CD14-positive monocyte (primary cell): ENCODE results near the gene SUPT7L. TPM values are rescaled to one million over a fixed set of nuclear protein-coding genes. Genes with fewer than 3 reads are reported as not detected.

Source experiments
- DNase-seq, 3 donors: peaks; one replicate each; pipeline ENCODE4 v3.0.0-alpha.2; 2011 to 2022
- H2AFZ ChIP-seq: 2 replicates; pipeline ENCODE4 v1.6.0; 2012; ENCODE audit warnings: mild to moderate bottlenecking, low read depth, low read length, inconsistent platforms; ENCODE audit not compliant: insufficient read depth, poor library complexity, severe bottlenecking
- H3K27ac ChIP-seq, 2 donors: 1 replicate in 1 of 2; 2 replicates in 1 of 2; pipeline ENCODE4 v1.5.1; 2012 to 2013; ENCODE audit warnings: low read length in 2 of 2, control low read depth in 1 of 2, inconsistent platforms in 1 of 2, low read depth in 1 of 2, mild to moderate bottlenecking in 1 of 2
- H3K27me3 ChIP-seq, 2 donors: one replicate each; pipeline versions ENCODE4 v1.6.0 to v1.6.1; 2011 to 2013; ENCODE audit warnings: low read length in 2 of 2; ENCODE audit not compliant: control insufficient read depth in 2 of 2, insufficient read depth in 2 of 2
- H3K36me3 ChIP-seq, 2 donors: replicated peaks in 1 of 2; 1 replicate in 1 of 2; 2 replicates in 1 of 2; pipeline versions ENCODE4 v1.5.1 to v1.6.1; 2012 to 2013; ENCODE audit warnings: low read length in 2 of 2, control low read depth in 1 of 2, inconsistent platforms in 1 of 2, mild to moderate bottlenecking in 1 of 2; ENCODE audit not compliant: insufficient read depth in 2 of 2, control insufficient read depth in 1 of 2
- H3K4me1 ChIP-seq, 2 donors: 1 replicate in 1 of 2; 2 replicates in 1 of 2; pipeline versions ENCODE4 v1.5.1 to v1.6.1; 2012 to 2013; ENCODE audit warnings: low read length in 2 of 2, control low read depth in 1 of 2, inconsistent platforms in 1 of 2, mild to moderate bottlenecking in 1 of 2, moderate library complexity in 1 of 2; ENCODE audit not compliant: insufficient read depth in 2 of 2, control insufficient read depth in 1 of 2
- H3K4me2 ChIP-seq: replicated peaks from 2 replicates; pipeline ENCODE3; 2012; ENCODE audit warnings: low read length, moderate library complexity, mild to moderate bottlenecking; ENCODE audit not compliant: poor library complexity, severe bottlenecking; ENCODE audit errors: extremely low read depth
- H3K4me3 ChIP-seq, 3 experiments: fragments of 200-600 bp in 1 of 3; sonication (generic) in 1 of 3; replicated peaks in 1 of 3; 1 replicate in 2 of 3; 2 replicates in 1 of 3; pipeline ENCODE4 v1.5.1; 2011 to 2013; ENCODE audit warnings: low read length in 3 of 3, mild to moderate bottlenecking in 3 of 3, control low read depth in 2 of 3, low read depth in 2 of 3, inconsistent platforms in 1 of 3, moderate library complexity in 1 of 3
- H3K79me2 ChIP-seq: 2 replicates; pipeline ENCODE4 v1.6.0; 2012; ENCODE audit warnings: mild to moderate bottlenecking, control low read depth, inconsistent platforms, low read length, moderate library complexity; ENCODE audit not compliant: insufficient read depth
- H3K9ac ChIP-seq: 2 replicates; pipeline ENCODE4 v1.6.0; 2017; ENCODE audit warnings: low read length, mild to moderate bottlenecking; ENCODE audit not compliant: insufficient read depth, poor library complexity, severe bottlenecking
- H3K9me3 ChIP-seq, 2 donors: replicated peaks in 1 of 2; 1 replicate in 1 of 2; 2 replicates in 1 of 2; pipeline versions ENCODE4 v1.5.1 to v1.6.1; 2012 to 2013; ENCODE audit warnings: low read length in 2 of 2, control low read depth in 1 of 2; ENCODE audit not compliant: control insufficient read depth in 1 of 2, insufficient read depth in 1 of 2
- H4K20me1 ChIP-seq: 2 replicates; pipeline ENCODE4 v1.6.0; 2012; ENCODE audit warnings: mild to moderate bottlenecking, low read length, control low read depth, moderate library complexity; ENCODE audit not compliant: insufficient read depth
- H3K27ac Mint-ChIP-seq, 7 donors: one replicate each; pipeline ENCODE4 v1.8.0; 2020; ENCODE audit warnings: mild to moderate bottlenecking in 7 of 7, mixed read lengths in 7 of 7, moderate library complexity in 6 of 7, inconsistent platforms in 2 of 7
- H3K27me3 Mint-ChIP-seq, 3 donors: one replicate each; pipeline ENCODE4 v1.8.0; 2021 to 2022; ENCODE audit warnings: low read depth in 3 of 3, mild to moderate bottlenecking in 3 of 3, mixed read lengths in 3 of 3, moderate library complexity in 3 of 3, inconsistent platforms in 1 of 3
- H3K36me3 Mint-ChIP-seq, 2 donors: one replicate each; pipeline ENCODE4 v1.8.0; 2020; ENCODE audit warnings: mixed read lengths in 2 of 2, inconsistent platforms in 1 of 2, mild to moderate bottlenecking in 1 of 2
- H3K4me1 Mint-ChIP-seq: one replicate; pipeline ENCODE4 v1.8.0; 2020; ENCODE audit warnings: mild to moderate bottlenecking, mixed read lengths
- H3K4me3 Mint-ChIP-seq, 2 donors: one replicate each; pipeline ENCODE4 v1.8.0; 2020; ENCODE audit warnings: mild to moderate bottlenecking in 2 of 2, mixed read lengths in 2 of 2, moderate library complexity in 1 of 2
- H3K9me3 Mint-ChIP-seq, 7 donors: one replicate each; pipeline ENCODE4 v1.8.0; 2020 to 2022; ENCODE audit warnings: mixed read lengths in 7 of 7, mild to moderate bottlenecking in 6 of 7, moderate library complexity in 6 of 7, inconsistent platforms in 2 of 7
- WGBS: methylation state at CpG from one replicate; pipeline ENCODE4 v1.1.5; 2013; ENCODE audit warnings: missing lambda C conversion rate; ENCODE audit not compliant: insufficient coverage; 5-methylcytosine and 5-hydroxymethylcytosine counted together
- intact Hi-C, 2 donors: fragments of 100-400 bp; cut with micrococcal nuclease; formaldehyde crosslinking; loops; one replicate each; pipeline versions ENCODE4 v1.15.0 to v1.15.1; 2023
- polyA plus RNA-seq, 3 donors: library from polyadenylated mRNA; depleted of rRNA in 1 of 3; unstranded in 2 of 3; stranded (reverse) in 1 of 3; fragments of 300-500 nt in 2 of 3; fragments of >200 nt in 1 of 3; fragmentation: Illumina TruSeq in 2 of 3; gene quantifications; 1 replicate in 2 of 3; 2 replicates in 1 of 3; pipeline ENCODE4 v1.2.3, GENCODE V29; 2012 to 2021
- TF ChIP-seq, protein P1 (sequence below): fragments of 200-600 bp; IDR thresholded peaks from one replicate; pipeline ENCODE4 v1.8.0; 2022; ENCODE audit warnings: antibody characterized with exemption, mild to moderate bottlenecking

Gene SUPT7L
- polyA plus RNA-seq, 3 donors = 10.7 to 59.0 (median 12.2) TPM

DNA sequence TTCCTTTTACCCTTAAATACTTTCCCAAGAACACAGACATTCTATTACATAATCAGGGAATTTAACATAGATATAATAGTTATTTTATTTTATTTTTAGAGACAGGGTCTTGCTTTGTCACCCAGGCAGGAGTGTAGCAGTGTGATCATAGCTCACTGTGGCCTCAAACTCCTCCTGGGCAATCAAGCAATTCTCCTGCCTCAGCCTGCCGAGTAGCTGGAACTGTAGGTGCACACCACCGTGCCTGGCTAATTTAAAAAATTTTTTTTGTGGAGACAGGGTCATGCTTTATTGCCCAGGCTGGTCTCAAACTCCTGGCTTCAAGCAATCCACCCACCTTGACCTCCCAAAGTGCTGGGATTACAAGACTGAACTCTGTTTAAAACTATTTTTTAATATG is 45.9 kb upstream of the SUPT7L start:
- Histone ChIP-seq H3K79me2 (no peaks in the 10 kb centered on the region), H3K9ac (no peak overlapping the region), H3K27me3 (peaks cover under 1% of the 10 kb centered on the region in 2 donors), H2AFZ (no peak overlapping the region), H3K27ac (no peak overlapping the region), H3K36me3 (no peaks in the 10 kb centered on the region), H3K4me2 (no peak overlapping the region), H3K4me3 (no peak overlapping the region), H3K4me1 (peaks cover 13 to 15% of the 10 kb centered on the region in 2 donors), H4K20me1 (no peaks in the 10 kb centered on the region), H3K9me3 (no peaks in the 10 kb centered on the region)
- Mint-ChIP-seq H3K4me3 (no peak overlapping the region), H3K27me3 (peaks cover 5 to 13% (median 6%) of the 10 kb centered on the region in 3 donors), H3K36me3 (peaks cover 0 to under 1% of the 10 kb centered on the region in 2 donors), H3K9me3 (peaks cover 0 to 3% (median 0%) of the 10 kb centered on the region in 7 donors), H3K27ac (no peak overlapping the region), H3K4me1 (peaks cover 18% of the 10 kb centered on the region)
- intact Hi-C loops = loop anchor here in 1 of 2 donors (5.0 kb wide), 1 partner anchor 683 kb away; the partner anchor contains the start of gene FOSL2
- TF ChIP-seq, protein P1, sequence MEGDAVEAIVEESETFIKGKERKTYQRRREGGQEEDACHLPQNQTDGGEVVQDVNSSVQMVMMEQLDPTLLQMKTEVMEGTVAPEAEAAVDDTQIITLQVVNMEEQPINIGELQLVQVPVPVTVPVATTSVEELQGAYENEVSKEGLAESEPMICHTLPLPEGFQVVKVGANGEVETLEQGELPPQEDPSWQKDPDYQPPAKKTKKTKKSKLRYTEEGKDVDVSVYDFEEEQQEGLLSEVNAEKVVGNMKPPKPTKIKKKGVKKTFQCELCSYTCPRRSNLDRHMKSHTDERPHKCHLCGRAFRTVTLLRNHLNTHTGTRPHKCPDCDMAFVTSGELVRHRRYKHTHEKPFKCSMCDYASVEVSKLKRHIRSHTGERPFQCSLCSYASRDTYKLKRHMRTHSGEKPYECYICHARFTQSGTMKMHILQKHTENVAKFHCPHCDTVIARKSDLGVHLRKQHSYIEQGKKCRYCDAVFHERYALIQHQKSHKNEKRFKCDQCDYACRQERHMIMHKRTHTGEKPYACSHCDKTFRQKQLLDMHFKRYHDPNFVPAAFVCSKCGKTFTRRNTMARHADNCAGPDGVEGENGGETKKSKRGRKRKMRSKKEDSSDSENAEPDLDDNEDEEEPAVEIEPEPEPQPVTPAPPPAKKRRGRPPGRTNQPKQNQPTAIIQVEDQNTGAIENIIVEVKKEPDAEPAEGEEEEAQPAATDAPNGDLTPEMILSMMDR = no peak
- WGBS = 92% methylated on average over 2 of the region's 2 CpGs
- no peak for DNase-seq

DNA sequence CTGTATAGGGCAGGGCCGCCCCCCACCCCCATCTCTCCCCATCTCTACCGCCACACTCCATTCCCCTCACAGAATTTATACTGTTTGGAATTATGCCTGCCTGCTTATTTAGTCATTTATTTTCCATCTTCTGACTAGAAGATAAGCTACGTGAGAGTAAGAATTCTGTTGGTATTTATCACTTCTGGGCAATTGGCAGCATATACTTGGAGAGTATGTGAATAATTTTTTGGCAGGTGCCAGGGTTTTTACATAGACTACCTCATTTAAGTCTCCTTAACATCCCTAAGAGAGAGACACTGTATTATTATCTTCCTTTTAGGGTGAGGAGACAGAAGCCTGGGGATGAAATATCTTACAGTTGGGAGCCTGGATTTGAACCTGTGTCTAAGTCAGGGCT is 45.3 kb upstream of the SUPT7L start:
- Histone ChIP-seq H3K4me3 (no peak overlapping the region), H3K4me1 (peaks cover 20 to 22% of the 10 kb centered on the region in 2 donors), H3K36me3 (no peaks in the 10 kb centered on the region), H3K9me3 (no peaks in the 10 kb centered on the region), H3K4me2 (no peak overlapping the region), H4K20me1 (no peaks in the 10 kb centered on the region), H2AFZ (no peak overlapping the region), H3K27me3 (no peaks in the 10 kb centered on the region), H3K79me2 (no peaks in the 10 kb centered on the region), H3K27ac (no peak overlapping the region), H3K9ac (no peak overlapping the region)
- Mint-ChIP-seq H3K27ac (no peak overlapping the region), H3K4me1 (peaks cover 24% of the 10 kb centered on the region), H3K36me3 (no peaks in the 10 kb centered on the region), H3K27me3 (peaks cover 3 to 10% (median 4%) of the 10 kb centered on the region in 3 donors), H3K4me3 (no peak overlapping the region), H3K9me3 (peaks cover 0 to 3% (median 0%) of the 10 kb centered on the region in 7 donors)
- WGBS = no CpG with 5 or more reads among the region's 3 CpGs
- intact Hi-C loops = loop anchor here in 1 of 2 donors (5.0 kb wide), 1 partner anchor 684 kb away; the partner anchor contains the start of gene FOSL2
- TF ChIP-seq, protein P1 = no peak
- DNase-seq = no peak
